ENCODE results near the gene TREM2.

Gene TREM2

GRCh38 chr6:41182069-41183034, 19.4 kb upstream of the TREM2 start:
- no peak for DNase-seq (ENCODE audit: low read depth)

GRCh38 chr6:41181566-41181965, 18.6 kb upstream of the TREM2 start:
- DNase-seq (ENCODE audit: low read depth), result no peak

DNA sequence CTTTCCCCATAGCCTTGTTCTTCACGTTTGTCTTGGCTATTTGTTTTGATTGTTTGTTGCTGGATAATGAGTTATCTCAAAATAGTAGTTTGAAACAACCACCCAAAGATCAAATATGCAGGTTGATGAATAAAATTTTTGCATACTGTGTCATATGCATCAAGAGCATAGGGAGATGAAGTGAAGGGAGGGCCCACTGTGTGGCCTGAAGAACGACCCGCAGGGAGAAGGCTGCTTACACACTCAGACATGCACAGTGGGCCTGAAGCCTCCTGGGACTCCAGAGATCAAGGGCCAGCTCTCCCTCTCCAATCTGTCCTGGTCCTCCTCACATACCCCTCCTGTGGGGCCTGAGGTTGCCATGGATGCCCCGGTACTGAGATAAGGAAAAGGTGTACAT, 16.2 kb upstream of the TREM2 start:
- DNase-seq (ENCODE audit: low read depth), result no peak

- DNase-seq (ENCODE audit: low read depth), result no peak
These were observed 14.8 kb upstream of the TREM2 start for GRCh38 chr6:41177695-41178094.

DNA sequence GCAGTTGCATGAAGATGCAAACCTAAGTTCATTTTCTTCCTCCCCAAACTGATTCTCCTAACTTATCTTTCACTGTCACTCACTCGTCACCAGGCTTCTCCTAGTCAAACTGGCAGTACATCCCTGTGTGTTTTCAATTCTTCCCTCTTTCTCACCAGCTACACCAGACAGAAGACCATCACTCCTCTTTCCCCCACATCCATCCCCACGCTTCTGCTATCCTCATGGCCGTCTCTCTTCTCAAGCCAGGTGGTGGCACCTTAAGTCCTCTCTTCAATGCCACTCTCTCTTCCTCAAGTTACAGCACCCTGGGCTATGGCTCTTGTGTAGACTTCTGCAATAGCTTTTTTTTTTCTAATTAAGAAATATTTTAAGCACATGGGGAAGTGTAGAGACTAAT, 14.4 kb upstream of the TREM2 start:
- no peak for DNase-seq (ENCODE audit: low read depth)

GRCh38 chr6:41176189-41176588, 13.3 kb upstream of the TREM2 start:
- DNase-seq (ENCODE audit: low read depth), result no peak

DNA sequence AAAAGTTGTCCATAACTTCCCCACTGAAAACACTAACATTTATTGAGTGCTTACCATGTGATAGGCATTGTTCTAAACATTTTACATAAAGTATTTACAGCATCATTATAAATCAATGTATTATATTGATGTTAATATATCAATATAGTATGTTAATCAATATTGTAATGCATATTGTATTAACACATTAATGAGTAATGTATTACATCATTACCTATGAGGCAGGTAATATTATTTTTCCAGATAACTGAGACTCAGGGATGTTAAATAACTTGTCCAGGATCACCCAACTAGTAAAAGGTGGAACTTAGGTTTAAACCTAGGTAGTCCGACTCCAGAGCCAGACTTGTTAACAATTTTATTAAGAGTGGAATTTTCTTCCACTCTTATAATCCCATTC, 12.2 kb upstream of the TREM2 start:
- no peak for DNase-seq (ENCODE audit: low read depth)

DNA sequence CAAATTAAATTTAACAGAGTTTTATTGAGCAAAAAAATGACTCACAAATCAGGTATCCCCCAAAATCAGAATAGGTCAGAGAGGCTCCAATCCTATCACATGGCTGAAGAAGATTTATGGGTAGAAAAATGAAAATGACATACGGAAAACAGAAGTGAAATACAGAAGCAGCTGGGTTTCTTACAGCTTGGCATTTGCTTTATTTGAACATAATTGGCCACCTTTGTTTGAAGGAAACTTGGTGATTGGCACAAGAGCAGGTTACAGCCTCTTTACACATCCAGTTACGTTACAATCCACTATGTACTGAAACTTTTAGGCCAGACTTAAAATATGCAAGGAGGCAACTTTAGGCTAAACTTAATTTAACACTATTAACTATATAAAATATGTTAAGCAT, 11.7 kb upstream of the TREM2 start:
- no peak for DNase-seq (ENCODE audit: low read depth)

DNA sequence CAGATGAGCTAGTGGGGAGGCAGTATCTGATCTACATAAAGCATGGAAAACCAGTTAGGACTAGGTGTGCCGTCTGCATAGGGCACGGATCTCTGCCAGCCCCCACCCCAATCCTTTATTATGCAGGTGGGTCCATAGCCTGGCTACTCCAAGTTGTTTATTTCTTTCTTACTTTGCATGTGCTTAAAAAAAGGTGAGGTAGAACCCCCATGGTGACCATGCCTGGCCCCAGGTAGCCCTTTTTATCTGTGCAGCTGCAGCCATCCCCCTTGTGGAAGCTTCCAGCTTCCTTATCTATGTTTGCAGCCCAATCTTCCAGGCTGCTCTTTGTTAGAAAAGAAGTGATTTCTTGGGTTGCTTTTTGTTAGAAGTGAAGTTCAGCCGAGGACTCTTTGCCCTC, 9.0 kb upstream of the TREM2 start:
- DNase-seq (ENCODE audit: low read depth), result no peak

DNA sequence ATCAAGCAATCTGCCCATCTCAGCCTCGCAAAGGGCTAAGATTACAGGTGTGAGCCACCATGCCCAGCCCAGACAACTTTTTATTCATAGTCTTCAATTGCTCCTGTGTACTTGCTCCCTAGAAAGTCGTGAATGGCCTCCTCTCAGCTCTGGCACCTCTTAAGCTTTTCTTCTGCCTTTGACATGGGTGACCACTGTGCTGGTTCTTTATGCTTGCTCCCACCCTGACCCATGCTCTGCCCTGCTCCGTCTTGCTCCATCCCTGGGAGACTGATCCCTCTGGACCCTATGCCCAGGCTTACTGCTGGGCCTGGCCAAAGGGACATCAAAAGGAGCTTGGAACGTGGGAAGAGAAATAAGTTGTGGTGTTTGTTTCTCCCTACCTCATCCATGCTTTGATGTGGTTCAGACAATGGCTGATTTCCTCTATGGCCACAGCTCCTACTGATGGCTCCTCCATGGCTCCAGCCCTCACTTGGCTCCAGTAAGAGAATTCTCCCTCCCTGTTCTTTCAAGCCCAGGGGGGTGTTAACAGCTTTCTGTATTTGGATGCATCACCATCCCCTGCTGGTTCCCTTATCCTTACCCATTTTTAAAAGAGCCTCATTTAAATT, 7.7 kb upstream of the TREM2 start:
- DNase-seq (ENCODE audit: low read depth), result no peak

- DNase-seq (ENCODE audit: low read depth), result no peak
These were observed 4.5 kb upstream of the TREM2 start for GRCh38 chr6:41167173-41167963.

DNA sequence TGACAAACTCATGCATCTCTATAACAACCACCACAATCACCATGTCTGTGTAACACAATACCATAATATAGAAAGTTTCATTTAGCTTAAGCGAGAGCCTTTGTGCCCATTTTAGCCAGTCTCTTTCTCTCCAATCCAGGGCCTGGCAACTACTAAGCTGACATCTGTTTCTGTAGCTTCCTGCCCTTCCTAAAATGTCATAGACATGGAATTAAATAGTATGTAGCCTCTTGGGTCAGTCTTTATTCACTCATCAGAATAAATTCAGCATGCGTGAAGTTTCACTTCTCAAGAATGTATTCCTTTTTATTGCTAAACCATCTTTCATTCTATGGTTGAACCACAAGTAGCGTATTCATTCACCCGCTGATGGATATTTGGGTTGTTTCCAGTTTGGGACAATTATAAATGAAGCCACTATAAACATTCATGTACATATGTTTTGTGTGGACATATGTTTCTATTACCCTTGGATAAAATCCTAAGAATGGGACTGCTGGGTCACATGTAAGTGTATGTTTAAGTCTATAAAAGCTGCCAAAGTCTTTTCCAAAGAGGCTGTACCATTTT, 1.7 kb upstream of the TREM2 start:
- no peak for DNase-seq (ENCODE audit: low read depth)

DNA sequence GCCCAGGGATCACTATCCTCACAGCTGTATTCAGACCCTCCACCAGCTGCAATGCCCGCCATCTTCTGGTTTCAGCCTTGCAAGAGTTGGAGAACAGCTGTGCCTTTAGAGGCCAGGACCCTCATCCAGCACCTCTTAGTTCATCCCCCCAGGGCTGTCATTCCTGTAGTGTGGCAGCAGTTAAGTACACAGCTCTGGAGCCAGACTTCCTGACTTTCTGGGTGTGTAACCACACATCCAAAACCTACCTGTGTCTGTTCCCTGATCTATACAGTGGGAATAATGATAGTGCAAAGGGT, 452 bp upstream of the TREM2 start:
- no peak for DNase-seq (ENCODE audit: low read depth)

DNA sequence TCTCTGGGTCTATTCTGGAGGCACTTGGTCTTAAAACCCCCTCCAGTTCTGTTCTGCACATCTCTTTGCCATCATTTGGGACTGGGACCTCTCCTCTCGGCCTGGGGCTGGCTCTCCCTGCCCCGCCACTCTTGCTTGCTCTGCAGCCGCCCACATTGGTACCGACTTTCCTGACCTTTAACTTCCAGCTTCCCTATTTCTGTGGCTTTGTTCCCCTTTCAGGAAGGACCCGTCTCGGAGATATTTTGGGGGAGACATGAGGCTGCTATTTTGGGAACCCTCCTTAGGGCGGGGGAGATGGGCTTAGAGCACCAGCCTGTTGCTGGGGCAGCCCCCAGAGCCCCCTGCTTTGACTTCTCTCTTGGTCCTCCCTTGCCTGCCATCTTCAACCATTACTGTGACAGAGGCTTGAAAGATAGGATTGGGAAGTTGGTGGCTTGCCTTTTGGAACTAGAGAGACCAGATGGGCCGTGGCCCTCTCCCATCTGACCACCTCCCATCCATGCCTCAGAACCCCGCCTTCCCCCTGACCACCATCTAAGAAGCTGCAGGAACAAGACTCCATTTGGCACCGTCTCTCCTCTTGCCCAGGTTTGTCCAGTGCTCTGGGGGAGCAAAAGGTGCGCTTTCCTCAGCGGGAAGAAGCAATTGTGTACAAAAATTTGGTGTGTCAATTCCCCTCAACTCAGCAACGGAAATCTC, 914 bp downstream of the TREM2 start:
- no peak for DNase-seq (ENCODE audit: low read depth)

DNA sequence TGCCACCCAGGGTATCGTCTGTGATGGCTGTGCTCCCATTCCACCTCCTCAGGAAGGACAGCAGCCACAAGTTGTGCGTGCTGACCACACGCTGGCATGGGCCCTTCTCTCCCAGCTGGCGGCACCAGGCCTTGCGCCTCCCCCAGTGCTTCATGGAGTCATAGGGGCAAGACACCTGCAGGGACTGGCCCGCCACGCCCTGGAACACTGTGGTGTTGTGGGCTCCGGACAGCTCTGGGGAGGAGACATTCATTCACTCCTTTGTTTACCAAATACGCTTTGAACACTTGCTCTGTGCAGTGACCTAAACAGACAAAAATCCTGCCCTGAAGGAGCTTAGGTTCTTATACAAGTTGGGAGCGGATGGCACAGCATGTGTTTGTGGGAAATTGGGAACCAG, 1.5 kb downstream of the TREM2 start:
- no peak for DNase-seq (ENCODE audit: low read depth)

DNA sequence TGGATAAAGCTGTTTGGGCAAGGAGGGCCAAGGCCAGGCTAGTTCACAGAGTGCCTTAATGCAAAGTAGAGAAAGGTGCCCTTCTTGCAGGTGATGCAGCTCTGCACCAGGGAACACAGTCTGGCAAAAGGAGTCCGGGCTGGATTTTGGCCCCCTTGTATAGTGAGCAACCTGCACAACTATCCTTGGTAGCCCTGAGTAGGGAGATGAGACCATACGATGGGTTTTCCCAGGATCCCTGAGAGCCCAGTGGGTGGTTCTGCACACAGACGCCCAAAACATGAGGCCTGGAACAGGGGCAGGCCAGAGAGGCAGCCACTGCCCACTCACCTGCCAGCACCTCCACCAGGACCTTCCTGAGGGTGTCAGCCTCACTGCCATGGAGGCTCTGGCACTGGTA, 2.0 kb downstream of the TREM2 start:
- DNase-seq (ENCODE audit: low read depth), result no peak

DNA sequence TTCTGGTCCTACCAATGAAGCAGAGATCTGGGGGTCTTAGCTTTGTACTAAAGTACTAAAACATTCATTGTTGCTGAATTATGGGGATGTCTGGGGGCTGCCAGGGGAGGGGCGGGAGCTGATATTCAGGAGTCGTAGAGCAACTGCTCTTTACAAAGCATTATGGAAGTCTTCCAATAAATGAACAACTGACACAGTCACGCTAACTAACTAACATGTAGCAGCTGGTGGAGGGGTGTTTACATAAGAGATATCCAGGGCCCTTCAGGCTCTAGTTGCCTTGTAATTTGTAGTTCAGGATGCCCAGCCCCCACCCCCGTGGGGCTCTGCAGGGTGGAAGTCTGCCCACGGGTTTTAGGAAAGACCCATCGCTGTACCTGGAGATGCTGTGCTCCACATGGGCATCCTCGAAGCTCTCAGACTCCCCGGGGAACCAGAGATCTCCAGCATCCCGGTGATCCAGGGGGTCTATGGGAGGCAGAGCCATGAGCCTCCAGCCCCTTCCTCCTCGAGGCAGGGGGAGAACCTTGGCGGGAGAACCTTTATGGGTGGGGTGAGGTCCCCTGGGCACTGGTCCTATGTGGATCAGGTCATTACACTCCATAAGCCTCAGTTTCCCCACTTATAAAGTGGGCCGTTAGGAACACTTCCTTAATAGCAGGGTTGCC, 3.4 kb downstream of the TREM2 start:
- no peak for DNase-seq (ENCODE audit: low read depth)

DNA sequence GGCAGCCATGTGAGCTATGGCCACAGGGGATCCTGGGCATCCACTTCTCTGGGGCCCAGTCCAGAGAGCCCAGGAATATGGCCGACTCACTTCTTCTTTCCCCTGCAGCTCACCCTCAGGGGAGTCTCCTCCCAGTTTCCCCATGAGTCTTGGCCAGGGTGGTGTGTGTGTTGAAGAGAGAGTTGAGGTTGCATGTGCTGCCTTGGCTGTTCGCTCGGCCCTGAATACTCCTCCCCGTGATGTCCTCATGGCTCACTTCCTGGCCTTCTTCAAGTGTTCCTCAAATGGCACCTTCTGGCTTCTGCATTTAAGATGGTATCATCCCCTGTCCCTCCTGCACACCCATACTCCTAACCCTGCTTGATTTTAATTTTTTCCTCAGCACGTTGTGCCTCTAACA, 5.6 kb downstream of the TREM2 start:
- DNase-seq (ENCODE audit: low read depth), result no peak

DNA sequence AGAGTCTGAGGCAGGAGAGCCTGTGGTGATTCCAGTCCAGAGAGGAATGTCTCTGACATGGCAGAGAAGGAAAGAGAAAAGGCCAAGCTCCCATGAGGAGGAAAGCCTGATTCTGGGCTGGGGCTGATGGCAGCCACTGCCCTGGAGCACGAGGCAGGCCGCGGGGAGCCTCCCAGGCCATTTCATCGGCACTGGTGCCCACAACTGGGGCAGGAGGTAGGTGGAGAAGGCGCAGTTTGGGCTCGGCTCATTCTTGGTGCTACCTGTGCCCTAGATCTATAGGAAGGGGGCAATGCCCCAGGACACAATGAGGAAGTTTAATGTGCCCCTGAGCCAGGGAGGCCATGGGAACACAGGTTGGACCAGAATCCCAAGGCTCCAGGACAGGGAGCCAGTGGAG, 6.1 kb downstream of the TREM2 start:
- DNase-seq (ENCODE audit: low read depth), result no peak

DNA sequence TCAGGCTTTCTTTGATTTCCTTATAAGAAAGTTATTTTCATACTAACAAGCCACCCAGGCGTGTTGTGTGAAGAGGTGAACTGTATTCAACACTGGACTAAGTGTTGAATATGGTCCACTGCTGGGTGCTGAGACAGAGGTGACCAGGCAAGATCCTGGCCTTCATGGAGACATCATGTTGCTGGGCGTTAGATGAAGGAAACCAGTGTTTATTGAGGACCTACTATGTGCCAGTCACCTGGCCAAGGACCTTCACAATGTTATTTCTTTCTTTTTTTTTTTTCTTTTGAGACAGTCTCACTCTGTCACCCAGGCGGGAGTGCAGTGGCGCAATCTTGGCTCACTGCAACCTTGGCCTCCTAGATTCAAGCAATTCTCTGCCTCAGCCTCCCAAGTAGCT, 6.9 kb downstream of the TREM2 start:
- no peak for DNase-seq (ENCODE audit: low read depth)

GRCh38 chr6:41155132-41155805, 7.6 kb downstream of the TREM2 start:
- DNase-seq (ENCODE audit: low read depth), result no peak
